HepG2 (cell line): ENCODE results near the gene SNX4.

Source experiments
- CBX2 ChIP-seq, 2 experiments: fragments of 200-600 bp in 1 of 2; sonication (generic); formaldehyde crosslinking in 1 of 2; IDR thresholded peaks; 2 replicates each; pipeline versions ENCODE4 v1.7.0 to v1.8.1; 2018 to 2022; ENCODE audit warnings: low read depth in 2 of 2, low read length in 1 of 2, mild to moderate bottlenecking in 1 of 2, missing genetic modification reagents in 1 of 2
- CEBPZ ChIP-seq: IDR thresholded peaks from 2 replicates; pipeline ENCODE4 v1.6.1; 2012; ENCODE audit warnings: low read length, improper control_type of control experiment
- CTCF ChIP-seq: sonication (generic); formaldehyde crosslinking; IDR thresholded peaks from 2 replicates; pipeline ENCODE4 v1.5.0; 2020; ENCODE audit warnings: mild to moderate bottlenecking, missing genetic modification reagents, moderate library complexity
- E2F1 ChIP-seq: sonication (generic); formaldehyde crosslinking; IDR thresholded peaks from 2 replicates; pipeline ENCODE4 v1.5.0; 2020; ENCODE audit warnings: missing genetic modification reagents
- EZH2 ChIP-seq: conservative IDR thresholded peaks from 2 replicates; pipeline ENCODE4 v1.6.1; 2012; ENCODE audit warnings: mild to moderate bottlenecking, low read depth, low read length, moderate library complexity
- MXD4 ChIP-seq: IDR thresholded peaks from 2 replicates; pipeline ENCODE4 v1.6.1; 2016; ENCODE audit warnings: mild to moderate bottlenecking, missing biosample characterization, missing genetic modification reagents
- RBM22 ChIP-seq: fragments of 200-400 bp; formaldehyde crosslinking; optimal IDR thresholded peaks from 2 replicates; pipeline ENCODE3; 2017; ENCODE audit warnings: mild to moderate bottlenecking, low read length, moderate library complexity
- REST ChIP-seq, 2 experiments: IDR thresholded peaks; 2 replicates each; pipeline ENCODE4 v1.6.1; 2011 to 2012; ENCODE audit warnings: low read length in 2 of 2, borderline replicate concordance in 1 of 2, low read depth in 1 of 2, mild to moderate bottlenecking in 1 of 2, moderate library complexity in 1 of 2
- XBP1 ChIP-seq: sonication (generic); formaldehyde crosslinking; IDR thresholded peaks from 2 replicates; pipeline ENCODE4 v1.5.0; 2020; ENCODE audit warnings: missing genetic modification reagents
- ZBTB44 ChIP-seq: sonication (generic); formaldehyde crosslinking; IDR thresholded peaks from 2 replicates; pipeline ENCODE4 v1.4.0; 2020; ENCODE audit warnings: missing genetic modification reagents
- ZNF639 ChIP-seq: conservative IDR thresholded peaks from 2 replicates; pipeline ENCODE4 v1.6.1; 2018; ENCODE audit warnings: missing genetic modification reagents
- ZNF674 ChIP-seq: sonication (generic); formaldehyde crosslinking; IDR thresholded peaks from 2 replicates; pipeline ENCODE4 v1.5.0; 2020; ENCODE audit warnings: low read depth, mild to moderate bottlenecking, missing genetic modification reagents
- TF ChIP-seq, protein P1 (sequence below), 2 experiments: fragments of 450-650 bp in 1 of 2; sonication (generic) in 1 of 2; formaldehyde crosslinking; IDR thresholded peaks; 2 replicates each; pipeline versions ENCODE4 v1.5.0 to v1.8.0; 2020 to 2022; ENCODE audit warnings: mild to moderate bottlenecking in 1 of 2, missing genetic modification reagents in 1 of 2
- TF ChIP-seq, protein P2 (sequence below): sonication (generic); formaldehyde crosslinking; IDR thresholded peaks from 2 replicates; pipeline ENCODE4 v1.5.1; 2020; ENCODE audit warnings: mild to moderate bottlenecking, moderate library complexity, missing genetic modification reagents

DNA sequence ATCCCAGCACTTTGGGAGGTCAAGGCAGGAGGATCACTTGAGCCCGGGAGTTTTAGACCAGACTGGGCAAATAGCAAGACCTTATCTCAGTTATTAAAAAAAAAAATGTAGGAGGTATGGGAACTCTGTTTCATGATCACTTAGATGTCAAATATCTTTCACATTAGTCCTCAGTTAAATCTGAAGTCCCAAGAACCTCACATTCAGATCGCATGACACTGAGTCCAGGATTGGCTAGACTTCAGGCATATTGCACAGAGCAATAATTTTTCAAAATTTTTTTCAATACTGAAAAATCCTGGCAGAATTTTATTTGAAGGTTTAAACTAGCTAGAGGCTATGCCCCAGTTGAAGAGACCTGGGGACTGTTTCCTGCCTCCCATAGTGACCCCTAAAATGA, 88.6 kb downstream of the SNX4 start:
- TF ChIP-seq ZNF639 (CRISPR knock-in tag) (no peak), ZNF674 (CRISPR knock-in tag) (no peak), ZBTB44 (no peak), XBP1 (CRISPR knock-in tag) (no peak), E2F1 (CRISPR knock-in tag) (no peak), CTCF (no peak), REST (IDR thresholded peaks at IDR 0.05; ENCODE audit: borderline replicate concordance in 1 of 2, low read depth in 1 of 2, low read length in 2 of 2) (no peak), CEBPZ (no peak), MXD4 (CRISPR knock-in tag) (no peak), RBM22 (no peak), EZH2 (no peak), CBX2 (IDR thresholded peaks at IDR 0.05; ENCODE audit: low read depth, low read length) (no peak), CBX2 (CRISPR knock-in tag; IDR thresholded peaks at IDR 0.05; ENCODE audit: low read depth) (no peak)
- TF ChIP-seq, protein P1, sequence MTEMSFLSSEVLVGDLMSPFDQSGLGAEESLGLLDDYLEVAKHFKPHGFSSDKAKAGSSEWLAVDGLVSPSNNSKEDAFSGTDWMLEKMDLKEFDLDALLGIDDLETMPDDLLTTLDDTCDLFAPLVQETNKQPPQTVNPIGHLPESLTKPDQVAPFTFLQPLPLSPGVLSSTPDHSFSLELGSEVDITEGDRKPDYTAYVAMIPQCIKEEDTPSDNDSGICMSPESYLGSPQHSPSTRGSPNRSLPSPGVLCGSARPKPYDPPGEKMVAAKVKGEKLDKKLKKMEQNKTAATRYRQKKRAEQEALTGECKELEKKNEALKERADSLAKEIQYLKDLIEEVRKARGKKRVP (CRISPR knock-in tag; IDR thresholded peaks at IDR 0.05): no peak
- TF ChIP-seq, protein P2, sequence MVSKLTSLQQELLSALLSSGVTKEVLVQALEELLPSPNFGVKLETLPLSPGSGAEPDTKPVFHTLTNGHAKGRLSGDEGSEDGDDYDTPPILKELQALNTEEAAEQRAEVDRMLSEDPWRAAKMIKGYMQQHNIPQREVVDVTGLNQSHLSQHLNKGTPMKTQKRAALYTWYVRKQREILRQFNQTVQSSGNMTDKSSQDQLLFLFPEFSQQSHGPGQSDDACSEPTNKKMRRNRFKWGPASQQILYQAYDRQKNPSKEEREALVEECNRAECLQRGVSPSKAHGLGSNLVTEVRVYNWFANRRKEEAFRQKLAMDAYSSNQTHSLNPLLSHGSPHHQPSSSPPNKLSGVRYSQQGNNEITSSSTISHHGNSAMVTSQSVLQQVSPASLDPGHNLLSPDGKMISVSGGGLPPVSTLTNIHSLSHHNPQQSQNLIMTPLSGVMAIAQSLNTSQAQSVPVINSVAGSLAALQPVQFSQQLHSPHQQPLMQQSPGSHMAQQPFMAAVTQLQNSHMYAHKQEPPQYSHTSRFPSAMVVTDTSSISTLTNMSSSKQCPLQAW (CRISPR knock-in tag): no peak
